Nephron progenitor cell (in vitro differentiated cells): ENCODE measurements around the gene CNTN5.

Experiments used
- DNase-seq: peaks from one replicate; pipeline ENCODE4 v3.0.0; 2021
- H3K27ac Mint-ChIP-seq: 2 replicates; pipeline ENCODE4 v1.8.0; 2021; ENCODE audit warnings: mild to moderate bottlenecking, moderate library complexity, mixed read lengths
- H3K27me3 Mint-ChIP-seq: 2 replicates; pipeline ENCODE4 v1.8.0; 2021; ENCODE audit warnings: mild to moderate bottlenecking, low read depth, mixed read lengths; ENCODE audit not compliant: poor library complexity
- H3K36me3 Mint-ChIP-seq: 2 replicates; pipeline ENCODE4 v1.8.0; 2021; ENCODE audit warnings: low read depth, mixed read lengths
- H3K4me1 Mint-ChIP-seq: 2 replicates; pipeline ENCODE4 v1.8.0; 2021; ENCODE audit warnings: mixed read lengths
- H3K4me3 Mint-ChIP-seq: 2 replicates; pipeline ENCODE4 v1.8.0; 2021; ENCODE audit warnings: mild to moderate bottlenecking, moderate library complexity, mixed read lengths
- H3K9me3 Mint-ChIP-seq: 2 replicates; pipeline ENCODE4 v1.8.0; 2021; ENCODE audit warnings: mild to moderate bottlenecking, moderate library complexity, mixed read lengths
- CTCF ChIP-seq: fragments of 200-600 bp; sonication (generic); IDR thresholded peaks from 2 replicates; pipeline ENCODE4 v1.5.0; 2021; ENCODE audit warnings: antibody characterized with exemption

Gene CNTN5

GRCh38 chr11:100011697-100012096, 990.9 kb downstream of the CNTN5 start:
- no peak for TF ChIP-seq CTCF
- DNase-seq = no peak
- H3K27ac Mint-ChIP-seq = no peak overlapping the region
- no peaks in the 10 kb centered on the region for H3K36me3 Mint-ChIP-seq
- H3K9me3 Mint-ChIP-seq = no peaks in the 10 kb centered on the region
- H3K4me3 Mint-ChIP-seq = no peak overlapping the region
- no peaks in the 10 kb centered on the region for H3K4me1 Mint-ChIP-seq
- H3K27me3 Mint-ChIP-seq = no peaks in the 10 kb centered on the region

GRCh38 chr11:100013011-100013410, 992.3 kb downstream of the CNTN5 start:
- Mint-ChIP-seq H3K9me3 (no peaks in the 10 kb centered on the region), H3K4me1 (no peaks in the 10 kb centered on the region), H3K27me3 (no peaks in the 10 kb centered on the region), H3K27ac (no peak overlapping the region), H3K4me3 (no peak overlapping the region), H3K36me3 (no peaks in the 10 kb centered on the region)
- DNase-seq = no peak
- no peak for TF ChIP-seq CTCF

GRCh38 chr11:100031973-100032372, 1011.2 kb downstream of the CNTN5 start:
- Mint-ChIP-seq H3K4me3 (no peak overlapping the region), H3K27ac (no peak overlapping the region), H3K36me3 (no peaks in the 10 kb centered on the region), H3K27me3 (no peaks in the 10 kb centered on the region), H3K9me3 (peaks cover 6% of the 10 kb centered on the region), H3K4me1 (no peaks in the 10 kb centered on the region)
- no peak for DNase-seq
- no peak for TF ChIP-seq CTCF

GRCh38 chr11:100061006-100061405, 1040.3 kb downstream of the CNTN5 start:
- H3K4me3 Mint-ChIP-seq = no peak overlapping the region
- no peaks in the 10 kb centered on the region for H3K4me1 Mint-ChIP-seq
- no peaks in the 10 kb centered on the region for H3K9me3 Mint-ChIP-seq
- no peaks in the 10 kb centered on the region for H3K36me3 Mint-ChIP-seq
- no peaks in the 10 kb centered on the region for H3K27me3 Mint-ChIP-seq
- no peak for TF ChIP-seq CTCF
- H3K27ac Mint-ChIP-seq = no peak overlapping the region
- no peak for DNase-seq

GRCh38 chr11:100066399-100066798, 1045.7 kb downstream of the CNTN5 start:
- no peak for DNase-seq
- H3K27me3 Mint-ChIP-seq = no peaks in the 10 kb centered on the region
- no peak for TF ChIP-seq CTCF
- no peaks in the 10 kb centered on the region for H3K4me1 Mint-ChIP-seq
- no peaks in the 10 kb centered on the region for H3K9me3 Mint-ChIP-seq
- H3K27ac Mint-ChIP-seq = no peak overlapping the region
- no peak overlapping the region for H3K4me3 Mint-ChIP-seq
- H3K36me3 Mint-ChIP-seq = no peaks in the 10 kb centered on the region

- no peak for DNase-seq
- Mint-ChIP-seq H3K36me3 (no peaks in the 10 kb centered on the region), H3K27ac (no peak overlapping the region), H3K9me3 (no peaks in the 10 kb centered on the region), H3K4me1 (no peaks in the 10 kb centered on the region), H3K4me3 (no peak overlapping the region), H3K27me3 (no peaks in the 10 kb centered on the region)
- no peak for TF ChIP-seq CTCF
Observed at GRCh38 chr11:100068116-100068515, 1047.4 kb downstream of the CNTN5 start.
